Stimulated activated CD8-positive, alpha-beta memory T cell treated with anti-CD3 and anti-CD28 coated beads, Interleukin-15, amount 100 ng/mL, for 4 hours (primary cell): ENCODE measurements around the gene ARMC7.

ENCODE experiments used
- DNase-seq, 2 donors: peaks; one replicate each; pipeline ENCODE4 v3.0.0-alpha.2; 2020; ENCODE audit warnings: low read depth in 2 of 2

Gene ARMC7

GRCh38 chr17:75078284-75079022 is 31.3 kb upstream of the ARMC7 start:
- DNase-seq = no peak

GRCh38 chr17:75079023-75079373 is 30.8 kb upstream of the ARMC7 start:
- no peak for DNase-seq

GRCh38 chr17:75081611-75082540 is 27.9 kb upstream of the ARMC7 start:
- DNase-seq = no peak

- DNase-seq = no peak
Measured at GRCh38 chr17:75082683-75083082, 27.1 kb upstream of the ARMC7 start.

- DNase-seq = no peak
Measured at GRCh38 chr17:75084039-75084660, 25.6 kb upstream of the ARMC7 start.

GRCh38 chr17:75086496-75087181 is 23.1 kb upstream of the ARMC7 start:
- no peak for DNase-seq

- no peak for DNase-seq
Measured at GRCh38 chr17:75087182-75087557, 22.6 kb upstream of the ARMC7 start.

- DNase-seq = no peak
Measured at GRCh38 chr17:75087558-75088453, 22.0 kb upstream of the ARMC7 start, which contains the start of gene SLC16A5. SLC16A5 (plus strand) TSS chr17:75087954; CDS start chr17:75093637, 5,683 bp downstream.

- no peak for DNase-seq
Measured at GRCh38 chr17:75088465-75089417, 21.0 kb upstream of the ARMC7 start.

- DNase-seq = no peak
Measured at GRCh38 chr17:75090871-75091854, 18.6 kb upstream of the ARMC7 start.

GRCh38 chr17:75091855-75092327 is 17.9 kb upstream of the ARMC7 start:
- DNase-seq = no peak

- no peak for DNase-seq
Measured at GRCh38 chr17:75093548-75094158, 16.1 kb upstream of the ARMC7 start.

GRCh38 chr17:75094871-75095399 is 14.8 kb upstream of the ARMC7 start:
- no peak for DNase-seq

GRCh38 chr17:75096082-75096625 is 13.6 kb upstream of the ARMC7 start:
- no peak for DNase-seq

GRCh38 chr17:75097865-75098264 is 11.9 kb upstream of the ARMC7 start:
- no peak for DNase-seq

- no peak for DNase-seq
Measured at GRCh38 chr17:75098861-75099260, 10.9 kb upstream of the ARMC7 start.

- no peak for DNase-seq
Measured at GRCh38 chr17:75099881-75100595, 9.7 kb upstream of the ARMC7 start.
